Activated CD8-positive, alpha-beta memory T cell treated with anti-CD3 and anti-CD28 coated beads, Interleukin-2, amount 50 U/mL, for 48 hours (primary cell): ENCODE results near the gene KRTAP10-11.
"Not testable (repeated sequence)": the region's sequence is repeated elsewhere in the genome, so short reads cannot be mapped to it uniquely, and the experiment has no call there.

Source experiments
- DNase-seq: peaks from one replicate; pipeline ENCODE4 v3.0.0-alpha.2; 2020

Gene KRTAP10-11

DNA sequence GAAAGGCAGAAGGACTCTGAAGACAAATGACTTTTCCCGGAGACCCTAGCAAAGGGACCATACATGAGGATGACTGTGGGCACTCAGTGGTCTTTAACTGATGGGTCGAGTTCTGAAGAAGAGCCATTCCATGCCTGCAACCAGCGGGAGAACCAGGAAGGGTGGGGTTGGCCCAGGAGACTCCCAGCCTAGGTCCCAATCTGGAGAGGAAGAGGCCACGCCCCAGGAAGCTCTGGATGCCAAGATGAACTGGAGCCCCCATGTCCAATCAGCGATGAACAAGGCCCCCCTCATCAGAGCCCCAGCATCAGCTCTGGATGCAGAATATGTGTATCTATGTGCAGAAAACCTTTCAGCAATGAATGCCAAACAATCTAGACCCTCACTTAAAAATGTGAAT, 5.5 kb upstream of the KRTAP10-11 start:
- no peak for DNase-seq

DNA sequence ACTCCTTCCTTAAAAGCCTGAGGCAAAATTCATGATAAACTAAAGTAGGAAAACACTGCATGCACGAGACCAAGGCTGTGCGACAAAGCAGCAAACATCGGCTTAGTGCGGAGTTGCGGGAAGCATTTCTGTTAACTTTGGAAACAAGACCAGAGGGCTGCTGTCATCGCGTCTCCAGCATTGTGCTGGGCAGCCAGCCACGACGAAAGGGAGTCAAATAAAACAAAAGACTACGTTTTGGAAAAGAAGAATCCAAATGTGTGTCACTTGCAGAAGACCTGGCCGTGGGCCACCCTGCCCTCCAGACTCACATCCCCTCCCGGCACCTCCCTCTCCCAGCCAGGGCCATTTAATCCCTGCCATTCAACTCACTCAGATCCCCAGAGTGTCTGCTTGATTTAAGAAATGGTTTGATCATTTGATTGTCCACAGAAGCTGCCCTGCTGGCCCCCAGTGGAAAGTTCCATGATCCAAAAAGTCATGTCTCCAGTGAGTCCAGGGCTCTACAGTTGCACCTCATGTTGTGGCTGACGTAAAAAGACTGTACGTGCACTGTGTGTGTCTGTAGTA, 2.4 kb upstream of the KRTAP10-11 start:
- DNase-seq, result no peak

DNA sequence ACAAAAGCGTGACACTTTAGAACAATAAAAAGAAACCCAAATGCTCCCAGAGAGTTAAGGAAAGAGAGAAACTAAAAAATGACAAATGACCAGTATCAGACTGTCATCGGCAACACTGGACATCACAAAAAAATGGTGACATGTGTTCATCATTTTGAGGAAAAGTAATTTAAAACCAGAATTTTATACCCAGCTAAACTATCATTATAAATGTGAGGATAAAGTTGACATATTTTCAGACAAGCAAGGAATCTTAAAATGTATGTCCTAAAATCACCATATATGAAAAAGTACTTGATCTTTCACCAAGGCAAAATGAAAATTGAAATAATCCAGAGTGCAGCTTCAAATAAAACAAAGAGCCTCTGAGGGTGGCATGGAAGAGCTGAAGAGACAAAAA, 1.3 kb upstream of the KRTAP10-11 start:
- DNase-seq, result no peak

DNA sequence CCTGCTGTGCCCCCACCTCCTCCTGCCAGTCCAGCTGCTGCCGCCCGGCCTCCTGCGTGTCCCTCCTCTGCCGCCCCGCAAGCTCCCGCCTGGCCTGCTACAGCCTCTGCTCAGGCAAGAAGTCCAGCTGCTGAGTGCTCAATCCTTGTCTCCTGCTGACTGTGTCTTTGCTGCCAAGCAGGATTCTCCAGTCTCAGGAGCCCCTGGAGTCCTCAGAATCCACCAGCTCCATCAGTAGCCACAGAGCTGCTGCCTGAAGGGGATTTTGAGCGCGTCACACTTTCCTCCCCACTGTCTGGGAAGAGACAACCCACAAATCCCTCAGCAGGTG, 973 bp downstream of the KRTAP10-11 start:
- no peak for DNase-seq

DNA sequence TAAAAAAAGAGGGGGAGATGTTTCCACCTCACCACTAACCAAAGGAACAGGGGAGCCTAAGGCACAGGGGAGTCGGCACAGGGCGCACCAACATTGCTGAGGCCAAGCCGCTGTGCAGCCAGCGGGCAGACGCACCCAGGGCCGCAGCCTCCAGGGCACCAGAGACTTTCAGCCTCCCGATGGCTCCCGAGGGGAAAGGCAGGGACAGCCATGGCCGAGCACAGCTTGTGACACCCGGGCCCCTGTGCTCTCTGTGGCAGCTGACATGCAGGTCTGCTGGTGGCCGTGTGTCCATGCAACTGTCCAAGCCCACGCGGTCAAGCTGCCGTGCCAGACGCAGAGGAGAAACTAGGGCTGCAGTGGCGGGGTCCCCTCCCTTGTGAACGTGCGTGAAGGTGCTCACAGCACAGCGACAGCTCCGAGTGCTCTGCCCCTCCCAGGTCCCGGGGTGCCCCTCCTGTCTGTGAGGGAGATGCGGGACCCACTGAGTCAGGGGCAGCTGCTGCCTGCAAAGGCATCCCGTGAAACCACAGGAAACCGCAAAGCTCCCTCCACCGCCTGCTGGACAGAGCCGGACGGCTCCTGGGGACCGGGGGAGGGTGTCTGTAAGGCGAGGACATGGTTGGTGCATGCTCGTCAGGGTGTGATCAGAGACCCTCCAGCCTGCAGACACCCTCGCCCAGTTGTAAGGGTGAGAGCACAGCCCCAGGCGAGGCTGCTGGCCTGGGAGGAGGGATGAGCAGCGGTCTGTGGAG, 2.5 kb downstream of the KRTAP10-11 start:
- DNase-seq, result no peak

DNA sequence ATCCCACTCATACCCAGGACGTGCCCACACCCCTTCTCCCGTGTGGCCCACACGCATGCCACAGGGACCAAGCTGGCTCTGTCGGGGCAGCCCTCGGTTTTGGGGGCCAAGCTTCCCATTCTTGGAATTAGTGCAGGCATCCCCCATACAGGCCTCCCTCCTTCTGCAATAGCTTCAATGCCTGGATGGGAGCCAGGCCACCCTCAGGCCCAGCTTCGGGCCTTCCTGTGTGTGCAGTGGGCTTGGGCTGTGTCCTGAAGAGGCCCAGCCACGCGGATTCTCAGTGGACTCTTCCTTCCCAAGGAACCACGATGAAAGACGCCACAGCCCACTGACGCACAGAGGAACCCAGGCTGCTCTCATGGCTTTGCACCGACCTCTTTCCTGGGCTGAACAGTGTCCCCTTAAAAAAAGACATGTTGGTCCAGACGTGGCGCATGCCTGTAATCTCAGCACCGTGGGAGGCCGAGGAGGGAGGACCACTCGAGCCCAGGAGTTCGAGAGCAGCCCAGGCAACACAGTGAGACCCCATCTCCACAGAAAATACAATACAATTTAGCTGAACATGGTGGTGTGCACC, 3.4 kb downstream of the KRTAP10-11 start:
- DNase-seq, result no peak

DNA sequence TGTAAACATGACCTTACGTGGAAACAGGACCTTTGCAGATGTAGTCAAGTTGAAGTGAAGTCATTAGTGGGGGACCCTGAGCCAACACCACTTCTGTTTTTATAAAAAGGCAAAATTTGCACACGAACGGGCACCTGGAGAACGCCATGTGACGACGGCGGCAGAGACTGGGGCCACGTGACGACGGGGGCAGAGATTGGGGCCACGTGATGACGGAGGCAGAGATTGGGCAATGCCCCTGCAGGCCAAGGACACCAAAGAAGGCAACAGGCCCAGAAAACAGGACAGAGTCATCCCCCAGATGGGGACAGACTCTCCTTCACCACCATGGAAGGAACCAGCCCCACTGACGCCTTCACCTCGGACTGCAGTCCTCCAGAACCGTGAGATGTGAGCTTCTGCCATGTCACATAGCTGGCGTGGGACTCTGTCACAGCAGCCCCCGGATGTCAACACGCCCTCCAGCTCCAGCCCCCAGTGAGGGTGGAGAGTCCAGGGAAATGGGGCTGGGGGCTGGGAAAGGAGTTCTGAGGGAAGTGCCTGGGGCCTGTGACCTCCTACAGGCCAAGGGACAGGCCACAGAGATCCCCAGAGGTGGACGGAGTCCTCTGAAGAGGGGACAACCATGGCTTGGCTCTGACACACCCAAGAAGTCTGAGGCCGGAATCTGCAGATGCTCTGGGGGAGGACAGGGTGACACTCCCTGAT, 4.2 kb downstream of the KRTAP10-11 start:
- no peak for DNase-seq

DNA sequence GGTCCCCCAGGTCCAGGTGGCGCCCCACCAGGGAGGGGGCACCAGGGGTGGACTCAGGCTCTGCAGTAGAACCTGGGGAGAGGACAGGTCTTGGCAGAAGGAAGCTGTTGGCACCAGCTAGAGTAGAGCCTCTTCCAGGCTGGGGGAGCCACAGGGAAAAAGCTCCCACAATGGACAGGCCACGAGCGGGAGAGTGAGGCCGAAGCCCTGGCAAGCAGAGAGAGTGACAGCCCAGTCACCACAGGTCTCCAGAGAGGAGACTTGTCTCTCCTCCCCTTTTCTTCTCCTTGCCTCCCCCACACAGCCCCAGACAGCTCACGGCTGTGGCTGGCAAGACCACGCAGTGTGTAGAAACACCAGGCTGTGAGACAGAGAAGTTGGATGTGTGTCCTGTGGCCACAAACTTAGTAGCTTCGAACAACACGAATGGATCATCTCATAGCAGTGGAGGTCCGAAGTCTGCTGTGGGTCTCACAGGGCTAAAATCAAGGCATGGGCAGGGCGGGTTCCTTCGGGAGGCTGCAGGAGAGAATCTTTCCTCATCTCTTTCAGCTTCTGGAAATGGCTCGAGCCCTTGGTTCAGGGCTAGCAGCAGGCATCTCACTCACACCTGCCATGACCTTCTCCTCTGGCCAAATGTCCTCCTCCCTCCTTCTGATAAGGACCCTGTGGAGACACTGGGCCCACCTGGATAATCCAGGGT, 4.9 kb downstream of the KRTAP10-11 start:
- DNase-seq, result no peak

DNA sequence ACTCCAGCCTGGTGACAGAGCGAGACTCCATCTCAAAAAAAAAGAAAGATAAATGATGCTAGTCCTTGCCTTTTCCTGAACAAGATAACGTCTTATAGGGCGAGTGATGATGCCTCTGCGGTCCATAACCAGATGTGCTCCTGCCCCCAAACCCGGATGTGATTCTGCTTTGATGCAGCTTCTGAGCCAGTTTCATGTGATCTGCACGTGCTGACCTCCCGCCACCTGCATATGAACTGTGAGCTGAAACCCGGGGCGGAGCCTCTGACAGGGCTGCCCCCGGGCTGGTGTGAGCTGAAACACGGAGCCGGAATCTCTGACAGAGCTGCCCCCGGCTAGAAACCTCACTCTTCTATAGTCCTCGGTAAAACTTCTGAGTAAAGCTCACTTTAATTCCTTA, 6.9 kb downstream of the KRTAP10-11 start:
- no peak for DNase-seq

DNA sequence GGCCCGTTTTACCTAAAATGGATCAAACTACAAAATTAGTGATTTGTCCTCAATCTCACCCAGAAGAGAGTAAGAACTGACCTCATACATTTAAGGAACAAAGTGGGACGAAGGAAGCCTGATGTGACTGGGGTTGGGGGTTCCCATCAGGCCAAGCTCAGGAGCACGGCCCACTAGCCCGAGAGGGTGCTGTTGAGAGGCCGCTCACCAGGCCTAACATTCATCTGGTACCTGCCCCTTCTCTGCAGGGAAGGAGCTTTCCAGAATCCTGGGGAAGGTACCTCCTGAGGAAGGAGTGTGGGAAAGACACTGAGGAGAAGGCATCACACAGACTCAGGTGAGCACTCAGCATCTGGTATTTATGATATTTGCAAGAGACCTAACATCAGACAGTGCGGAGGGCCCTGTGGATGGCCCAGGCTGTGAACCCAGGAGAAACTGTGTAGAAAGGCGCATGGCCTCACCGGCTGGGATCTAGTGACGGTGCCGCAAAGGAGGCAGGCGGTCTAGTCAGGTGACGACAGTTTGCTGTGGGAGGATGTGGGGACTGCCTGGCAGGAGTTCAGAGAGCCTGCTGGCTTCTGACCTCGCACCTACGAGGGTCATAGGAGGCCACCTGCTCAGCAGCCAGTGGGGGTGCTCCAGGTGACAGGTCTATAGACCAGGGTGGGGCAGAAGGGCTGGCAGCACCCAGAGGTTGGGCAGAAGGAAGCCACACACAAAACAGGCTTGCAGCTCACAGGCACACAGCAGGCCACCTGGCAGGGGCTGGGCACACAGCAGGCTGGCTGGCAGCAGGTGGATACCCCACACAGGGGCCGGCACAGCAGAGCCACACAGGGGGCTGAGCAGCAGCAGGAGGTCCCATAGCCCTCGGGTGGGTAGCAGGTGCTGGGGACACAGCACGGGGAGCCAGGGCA, 7.7 kb downstream of the KRTAP10-11 start:
- peak; percentile 47 for DNase-seq

DNA sequence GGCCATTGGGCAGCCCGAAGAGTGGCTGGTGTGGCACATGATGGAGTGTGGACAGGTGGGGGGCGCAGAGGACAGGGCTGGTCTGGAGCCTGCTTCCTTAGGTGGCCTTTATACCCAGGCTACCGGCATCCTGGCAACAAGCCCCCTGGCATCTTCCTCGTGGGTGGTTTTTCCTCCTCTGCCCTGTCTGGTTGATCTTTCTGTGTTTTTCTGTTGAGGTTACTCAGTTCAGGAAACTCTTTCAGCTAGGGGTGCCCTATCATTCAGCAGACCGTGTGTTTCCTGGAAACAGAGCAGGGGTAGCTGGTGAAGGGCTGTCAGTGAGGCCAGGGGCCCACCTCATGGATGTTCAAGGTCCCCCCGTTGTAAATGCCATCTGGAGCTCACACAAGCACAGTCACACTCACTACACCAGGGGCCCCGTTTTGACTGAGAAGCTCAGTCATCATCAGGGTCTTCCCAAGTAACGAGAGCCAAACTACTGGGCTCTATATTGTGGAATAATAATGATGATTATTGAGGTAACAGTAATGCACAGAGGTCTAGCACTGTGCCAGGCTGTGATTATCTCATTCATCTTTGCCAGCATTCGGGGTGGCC, 8.5 kb downstream of the KRTAP10-11 start, which contains the start of gene KRTAP12-4:
TSS of gene KRTAP12-4 (minus strand) at position 84 of the 600 bp plus-strand sequence. CDS start at position 39, 45 bp downstream.
- DNase-seq, result no peak

DNA sequence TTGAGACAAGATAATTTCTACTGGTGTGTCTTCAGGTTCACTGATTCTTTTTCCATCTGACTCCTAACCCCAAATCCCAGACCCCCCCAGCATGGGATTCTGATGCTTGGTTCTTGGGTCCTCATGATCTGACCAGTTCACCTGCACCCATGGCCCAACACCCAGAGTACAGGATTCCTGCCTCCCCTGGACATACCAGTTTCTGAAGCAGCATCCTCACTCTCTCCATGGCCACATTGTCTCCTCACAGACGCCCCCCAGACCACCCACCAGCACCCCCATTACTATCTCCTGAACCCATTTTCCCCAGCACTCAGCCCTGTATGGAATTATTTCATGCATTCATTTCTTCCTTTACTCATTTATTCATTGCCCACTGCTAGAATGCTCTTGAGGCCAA, 10.7 kb downstream of the KRTAP10-11 start:
- no peak for DNase-seq

DNA sequence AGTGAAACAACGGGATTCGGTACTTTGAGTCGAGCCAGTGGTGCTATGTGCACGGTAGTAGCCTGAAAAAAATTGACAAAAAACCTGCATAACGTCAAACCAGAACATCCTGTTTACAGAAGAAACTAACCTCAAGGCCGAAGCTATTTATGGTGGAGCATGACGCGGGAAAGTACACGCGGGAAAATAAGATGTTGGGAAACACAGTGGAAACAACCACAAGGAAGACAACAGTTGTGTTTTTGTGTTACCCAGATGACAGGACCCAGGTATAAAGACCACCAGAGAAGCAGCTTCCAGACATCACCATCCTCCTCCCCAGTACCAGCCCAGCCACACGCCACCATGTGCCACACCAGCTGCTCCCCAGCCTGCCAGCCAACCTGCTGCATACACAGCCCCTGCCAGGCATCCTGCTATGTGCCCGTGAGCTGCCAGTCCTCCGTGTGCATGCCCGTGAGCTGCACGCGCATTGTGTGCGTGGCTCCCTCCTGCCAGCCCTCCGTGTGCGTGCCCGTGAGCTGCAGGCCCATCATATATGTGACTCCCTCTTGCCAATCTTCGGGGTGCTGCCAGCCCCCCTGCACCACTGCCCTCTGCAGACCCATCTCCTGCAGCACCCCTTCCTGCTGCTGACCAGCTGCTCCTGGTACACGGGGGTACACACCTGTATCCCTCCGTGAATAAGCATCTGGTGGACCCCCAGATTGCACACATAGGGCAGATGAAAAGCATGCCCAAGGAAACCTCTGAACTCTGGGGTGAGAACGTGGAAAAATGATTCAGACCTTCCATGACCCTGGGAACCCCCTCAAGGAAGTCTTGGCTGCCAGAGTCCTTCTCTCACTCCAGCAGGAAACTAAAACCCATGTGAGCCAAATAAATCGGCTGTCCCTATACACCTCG, 11.7 kb downstream of the KRTAP10-11 start, which contains the start of gene KRTAP12-3:
TSS of gene KRTAP12-3 (plus strand) at position 298 of the 906 bp plus-strand sequence. CDS start at position 346, 48 bp downstream.
- DNase-seq, result peak; percentile 59

DNA sequence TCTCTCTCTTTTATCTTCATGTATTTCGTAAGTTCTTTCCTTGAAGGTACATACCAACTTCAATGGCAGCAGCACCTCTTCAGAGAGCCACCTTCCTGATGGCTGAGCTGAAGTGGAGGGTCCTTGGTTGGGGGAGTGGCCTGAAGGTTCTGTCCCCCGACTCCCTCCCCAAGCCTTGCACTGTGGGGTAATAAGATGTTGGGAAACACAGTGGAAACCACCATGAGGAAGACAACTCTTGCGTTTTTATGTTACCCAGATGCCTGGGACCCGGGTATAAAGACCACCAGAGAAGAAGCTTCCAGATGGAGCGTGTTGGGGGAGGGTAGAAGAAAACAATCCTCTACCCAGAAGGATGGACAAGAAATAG, 12.3 kb downstream of the KRTAP10-11 start:
- no peak for DNase-seq

DNA sequence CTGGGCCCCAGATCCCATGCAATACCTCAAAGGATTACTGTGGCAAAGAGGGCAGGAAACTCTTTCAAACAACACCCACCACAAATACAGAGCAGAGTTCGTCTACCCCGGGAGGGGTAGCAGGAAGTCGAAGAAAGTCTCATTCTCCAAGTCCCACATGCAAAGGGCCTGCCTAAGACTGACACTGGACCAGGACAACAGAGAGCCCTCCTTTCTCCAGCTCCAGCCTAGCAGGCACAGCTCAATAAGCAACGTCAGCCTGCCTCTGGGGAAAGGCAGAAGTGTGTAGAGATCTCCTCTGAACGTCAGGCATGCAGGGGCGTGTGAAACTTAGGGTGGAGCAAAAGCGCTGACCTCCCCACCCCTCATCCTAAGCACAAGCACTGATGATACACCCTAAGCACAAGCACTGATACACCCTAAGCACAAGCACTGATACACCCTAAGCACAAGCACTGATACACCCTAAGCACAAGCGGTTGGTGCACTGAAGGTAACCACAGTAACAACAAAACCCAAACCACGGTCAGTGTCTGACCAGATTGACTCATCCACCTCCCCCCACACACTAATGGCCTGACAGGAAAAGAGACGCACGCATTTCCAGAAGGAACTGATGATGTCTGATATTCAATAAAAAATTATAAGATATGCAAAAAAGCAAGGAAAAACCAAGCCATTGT, 12.8 kb downstream of the KRTAP10-11 start:
- peak; percentile 53 for DNase-seq

DNA sequence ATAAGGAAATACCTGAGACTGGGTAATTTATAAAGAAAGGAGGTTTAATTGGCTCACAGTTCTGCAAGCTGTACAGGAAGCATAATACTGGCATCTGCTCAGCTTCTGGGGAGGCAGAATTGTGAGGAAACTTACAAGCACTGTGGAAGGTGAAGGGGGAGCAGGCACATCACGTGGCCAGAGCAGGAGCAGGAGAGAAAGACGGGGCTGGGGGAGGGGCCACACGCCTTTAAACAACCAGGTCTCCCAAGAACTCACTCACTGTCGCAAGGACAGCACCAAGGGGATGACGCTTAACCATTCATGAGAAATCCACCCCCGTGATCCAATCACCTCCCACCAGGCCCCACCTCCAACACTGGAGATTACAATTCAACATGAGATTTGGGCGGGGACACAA, 15.4 kb downstream of the KRTAP10-11 start:
- DNase-seq, result not testable (repeated sequence)

DNA sequence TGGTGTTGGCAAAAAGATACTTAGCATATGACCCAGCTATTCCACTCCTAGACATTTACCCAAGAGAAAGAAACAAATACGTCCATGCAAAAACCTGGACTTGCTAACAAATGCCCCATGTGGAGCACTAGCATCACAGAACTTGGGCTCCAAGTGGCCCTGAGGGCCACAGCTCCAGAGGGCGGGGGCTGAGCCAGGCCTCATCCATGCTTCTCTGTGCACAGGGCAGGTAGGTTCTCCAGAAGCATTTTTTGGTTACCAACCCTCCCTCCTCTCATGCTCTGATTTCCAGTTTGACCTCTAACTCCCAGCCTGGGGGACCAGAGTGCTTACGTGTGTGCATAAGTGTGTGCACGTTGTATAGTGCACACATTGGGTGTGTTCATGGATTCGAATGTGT, 18.5 kb downstream of the KRTAP10-11 start:
- DNase-seq, result no peak

DNA sequence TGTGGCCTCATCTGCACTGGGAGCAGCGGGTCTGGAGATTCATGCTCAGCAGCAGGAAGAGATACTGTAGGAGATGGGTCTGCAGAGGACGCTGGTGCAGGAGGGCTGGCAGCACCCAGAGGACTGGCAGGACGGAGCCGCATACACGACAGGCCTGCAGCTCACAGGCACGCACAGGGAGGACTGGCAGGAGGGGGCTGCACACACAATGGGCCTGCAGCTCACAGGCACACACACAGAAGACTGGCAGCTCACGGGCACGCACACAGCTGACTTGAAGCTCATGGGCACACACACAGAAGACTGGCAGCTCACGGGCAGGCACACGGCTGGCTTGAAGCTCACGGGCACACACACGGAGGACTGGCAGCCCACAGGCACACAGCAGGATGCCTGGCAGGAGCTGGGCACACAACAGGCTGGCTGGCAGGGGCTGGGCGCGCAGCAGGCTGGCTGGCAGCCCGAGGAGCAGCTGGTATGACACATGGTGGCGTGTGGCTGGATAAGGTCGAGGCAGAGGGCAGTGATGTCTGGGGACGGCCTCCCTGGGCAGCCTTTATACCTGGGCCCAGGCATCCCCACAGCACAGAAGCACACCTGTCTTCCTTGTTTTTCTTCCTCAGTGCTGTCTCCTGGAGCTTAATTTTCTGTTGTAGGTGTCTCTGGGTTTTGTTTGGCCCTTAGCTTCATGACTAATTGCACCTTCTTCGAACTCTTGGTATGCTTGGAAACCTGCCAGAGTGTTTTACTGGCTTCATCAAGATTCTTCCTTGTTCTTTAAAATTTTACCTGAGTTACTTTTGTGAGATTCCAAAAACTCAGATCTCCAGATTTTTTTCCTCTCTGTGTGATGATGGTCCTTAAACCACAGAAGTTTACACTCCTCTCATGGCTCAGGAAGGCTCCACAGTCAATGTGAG, 20.4 kb downstream of the KRTAP10-11 start, which contains the start of gene KRTAP12-2:
TSS of gene KRTAP12-2 (minus strand) at position 527 of the 920 bp plus-strand sequence. CDS start at position 486, 41 bp downstream.
- DNase-seq, result no peak
